Measurements from ENCODE around the gene OLFML1.

DNA sequence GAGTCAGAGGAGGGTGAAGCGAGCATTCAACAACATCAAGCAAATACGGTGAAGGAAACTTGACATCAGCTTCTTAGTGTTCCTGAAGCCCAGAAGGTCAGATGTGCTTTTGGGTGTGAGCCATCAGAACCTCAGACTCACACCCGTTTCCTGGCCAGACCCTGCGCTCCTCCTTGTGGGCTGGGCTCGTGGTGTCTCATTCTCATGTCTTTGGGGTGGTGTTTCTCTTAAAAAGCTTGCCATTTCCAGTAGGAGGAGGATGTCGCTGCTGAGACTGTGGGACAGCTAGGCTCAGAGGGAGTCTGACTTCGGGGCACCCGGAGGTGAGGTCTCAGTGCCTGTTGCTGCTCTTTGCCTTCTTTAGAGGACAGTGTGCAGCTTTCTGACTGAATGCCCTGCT is 52.7 kb downstream of the OLFML1 start:
- TF ChIP-seq, protein P1, sequence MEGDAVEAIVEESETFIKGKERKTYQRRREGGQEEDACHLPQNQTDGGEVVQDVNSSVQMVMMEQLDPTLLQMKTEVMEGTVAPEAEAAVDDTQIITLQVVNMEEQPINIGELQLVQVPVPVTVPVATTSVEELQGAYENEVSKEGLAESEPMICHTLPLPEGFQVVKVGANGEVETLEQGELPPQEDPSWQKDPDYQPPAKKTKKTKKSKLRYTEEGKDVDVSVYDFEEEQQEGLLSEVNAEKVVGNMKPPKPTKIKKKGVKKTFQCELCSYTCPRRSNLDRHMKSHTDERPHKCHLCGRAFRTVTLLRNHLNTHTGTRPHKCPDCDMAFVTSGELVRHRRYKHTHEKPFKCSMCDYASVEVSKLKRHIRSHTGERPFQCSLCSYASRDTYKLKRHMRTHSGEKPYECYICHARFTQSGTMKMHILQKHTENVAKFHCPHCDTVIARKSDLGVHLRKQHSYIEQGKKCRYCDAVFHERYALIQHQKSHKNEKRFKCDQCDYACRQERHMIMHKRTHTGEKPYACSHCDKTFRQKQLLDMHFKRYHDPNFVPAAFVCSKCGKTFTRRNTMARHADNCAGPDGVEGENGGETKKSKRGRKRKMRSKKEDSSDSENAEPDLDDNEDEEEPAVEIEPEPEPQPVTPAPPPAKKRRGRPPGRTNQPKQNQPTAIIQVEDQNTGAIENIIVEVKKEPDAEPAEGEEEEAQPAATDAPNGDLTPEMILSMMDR (IDR thresholded peaks at IDR 0.05): no peak
- TF ChIP-seq, protein P2, sequence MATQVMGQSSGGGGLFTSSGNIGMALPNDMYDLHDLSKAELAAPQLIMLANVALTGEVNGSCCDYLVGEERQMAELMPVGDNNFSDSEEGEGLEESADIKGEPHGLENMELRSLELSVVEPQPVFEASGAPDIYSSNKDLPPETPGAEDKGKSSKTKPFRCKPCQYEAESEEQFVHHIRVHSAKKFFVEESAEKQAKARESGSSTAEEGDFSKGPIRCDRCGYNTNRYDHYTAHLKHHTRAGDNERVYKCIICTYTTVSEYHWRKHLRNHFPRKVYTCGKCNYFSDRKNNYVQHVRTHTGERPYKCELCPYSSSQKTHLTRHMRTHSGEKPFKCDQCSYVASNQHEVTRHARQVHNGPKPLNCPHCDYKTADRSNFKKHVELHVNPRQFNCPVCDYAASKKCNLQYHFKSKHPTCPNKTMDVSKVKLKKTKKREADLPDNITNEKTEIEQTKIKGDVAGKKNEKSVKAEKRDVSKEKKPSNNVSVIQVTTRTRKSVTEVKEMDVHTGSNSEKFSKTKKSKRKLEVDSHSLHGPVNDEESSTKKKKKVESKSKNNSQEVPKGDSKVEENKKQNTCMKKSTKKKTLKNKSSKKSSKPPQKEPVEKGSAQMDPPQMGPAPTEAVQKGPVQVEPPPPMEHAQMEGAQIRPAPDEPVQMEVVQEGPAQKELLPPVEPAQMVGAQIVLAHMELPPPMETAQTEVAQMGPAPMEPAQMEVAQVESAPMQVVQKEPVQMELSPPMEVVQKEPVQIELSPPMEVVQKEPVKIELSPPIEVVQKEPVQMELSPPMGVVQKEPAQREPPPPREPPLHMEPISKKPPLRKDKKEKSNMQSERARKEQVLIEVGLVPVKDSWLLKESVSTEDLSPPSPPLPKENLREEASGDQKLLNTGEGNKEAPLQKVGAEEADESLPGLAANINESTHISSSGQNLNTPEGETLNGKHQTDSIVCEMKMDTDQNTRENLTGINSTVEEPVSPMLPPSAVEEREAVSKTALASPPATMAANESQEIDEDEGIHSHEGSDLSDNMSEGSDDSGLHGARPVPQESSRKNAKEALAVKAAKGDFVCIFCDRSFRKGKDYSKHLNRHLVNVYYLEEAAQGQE (IDR thresholded peaks at IDR 0.05): no peak
- TF ChIP-seq POLR2A (IDR thresholded peaks at IDR 0.05; ENCODE audit: low read length): no peak
- TF ChIP-seq, protein P3, sequence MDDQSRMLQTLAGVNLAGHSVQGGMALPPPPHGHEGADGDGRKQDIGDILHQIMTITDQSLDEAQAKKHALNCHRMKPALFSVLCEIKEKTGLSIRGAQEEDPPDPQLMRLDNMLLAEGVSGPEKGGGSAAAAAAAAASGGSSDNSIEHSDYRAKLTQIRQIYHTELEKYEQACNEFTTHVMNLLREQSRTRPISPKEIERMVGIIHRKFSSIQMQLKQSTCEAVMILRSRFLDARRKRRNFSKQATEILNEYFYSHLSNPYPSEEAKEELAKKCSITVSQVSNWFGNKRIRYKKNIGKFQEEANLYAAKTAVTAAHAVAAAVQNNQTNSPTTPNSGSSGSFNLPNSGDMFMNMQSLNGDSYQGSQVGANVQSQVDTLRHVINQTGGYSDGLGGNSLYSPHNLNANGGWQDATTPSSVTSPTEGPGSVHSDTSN (IDR thresholded peaks at IDR 0.05): no peak
- no peak for TF ChIP-seq ZC3H11A (IDR thresholded peaks at IDR 0.05)
- TF ChIP-seq, protein P4, sequence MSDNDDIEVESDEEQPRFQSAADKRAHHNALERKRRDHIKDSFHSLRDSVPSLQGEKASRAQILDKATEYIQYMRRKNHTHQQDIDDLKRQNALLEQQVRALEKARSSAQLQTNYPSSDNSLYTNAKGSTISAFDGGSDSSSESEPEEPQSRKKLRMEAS (IDR thresholded peaks at IDR 0.05): no peak
- no peak for TF ChIP-seq EP300 (IDR thresholded peaks at IDR 0.05)
- TF ChIP-seq RFX5 (IDR thresholded peaks at IDR 0.05): no peak
- TF ChIP-seq BHLHE40 (IDR thresholded peaks at IDR 0.05; ENCODE audit: low read depth, low read length): no peak
- TF ChIP-seq KDM1A (IDR thresholded peaks at IDR 0.05; ENCODE audit: low read depth): no peak
